GM12878 (cell line): Measurements from ENCODE around the gene SP2. TPM values are rescaled to one million over a fixed set of nuclear protein-coding genes. Genes with fewer than 3 reads are reported as not detected.
A peak's percentile ranks its signal among the peaks of the same experiment; 100 is the strongest.

Experiments used
- ASH2L ChIP-seq: fragments of 300-600, 200-600 bp; sonication (generic); IDR thresholded peaks from 2 replicates; pipeline ENCODE4 v1.6.1; 2017; ENCODE audit warnings: low read depth, mild to moderate bottlenecking, borderline replicate concordance
- BHLHE40 ChIP-seq, 2 experiments: fragments of 450-650 bp in 1 of 2; IDR thresholded peaks; 2 replicates each; pipeline ENCODE4 v1.6.1; 2011 to 2017; ENCODE audit warnings: low read depth in 2 of 2, borderline replicate concordance in 1 of 2, improper control_type of control experiment in 1 of 2, low read length in 1 of 2, mild to moderate bottlenecking in 1 of 2
- CEBPB ChIP-seq, 2 experiments: fragments of 150-350 bp in 1 of 2; IDR thresholded peaks; 2 replicates each; pipeline ENCODE4 v1.6.1; 2012 to 2014; ENCODE audit warnings: low read depth in 2 of 2, low read length in 2 of 2, borderline replicate concordance in 1 of 2, inconsistent platforms in 1 of 2
- CHD4 ChIP-seq: fragments of 200-600 bp; sonication (generic); IDR thresholded peaks from 2 replicates; pipeline ENCODE4 v1.6.1; 2016; ENCODE audit warnings: mild to moderate bottlenecking
- EP300 ChIP-seq, 2 experiments: fragments of 150-350 bp in 1 of 2; IDR thresholded peaks; 2 replicates each; pipeline ENCODE4 v1.6.1; 2011 to 2012; ENCODE audit warnings: low read depth in 2 of 2, low read length in 2 of 2, borderline replicate concordance in 1 of 2, improper control_type of control experiment in 1 of 2, inconsistent platforms in 1 of 2; ENCODE audit not compliant: control insufficient read depth in 1 of 2
- ESRRA ChIP-seq: IDR thresholded peaks from 2 replicates; pipeline ENCODE4 v1.6.1; 2012; ENCODE audit warnings: mild to moderate bottlenecking, low read length, improper control_type of control experiment
- IKZF1 ChIP-seq: fragments of 450-650 bp; conservative IDR thresholded peaks from 2 replicates; pipeline ENCODE4 v1.6.1; 2017; ENCODE audit warnings: antibody characterized with exemption, mild to moderate bottlenecking
- IKZF2 ChIP-seq, 2 experiments: fragments of 450-650 bp; IDR thresholded peaks; 2 replicates each; pipeline ENCODE4 v1.6.1; 2017; ENCODE audit warnings: mild to moderate bottlenecking in 2 of 2, moderate library complexity in 2 of 2
- MEF2A ChIP-seq: IDR thresholded peaks from 2 replicates; pipeline ENCODE4 v1.6.1; 2011; ENCODE audit warnings: low read depth, mild to moderate bottlenecking, low read length, moderate library complexity; ENCODE audit not compliant: insufficient read depth
- NFYA ChIP-seq: IDR thresholded peaks from 2 replicates; pipeline ENCODE4 v1.6.1; 2011; ENCODE audit warnings: low read depth, mild to moderate bottlenecking, low read length, improper control_type of control experiment, borderline replicate concordance
- POLR2AphosphoS2 ChIP-seq: IDR thresholded peaks from 2 replicates; pipeline ENCODE4 v1.6.1; 2011; ENCODE audit warnings: low read depth, mild to moderate bottlenecking, low read length, improper control_type of control experiment, moderate library complexity
- POLR2AphosphoS5 ChIP-seq: IDR thresholded peaks from 2 replicates; pipeline ENCODE4 v1.6.1; 2011; ENCODE audit warnings: mild to moderate bottlenecking, low read length, inconsistent platforms
- POU2F2 ChIP-seq: IDR thresholded peaks from 3 replicates; pipeline ENCODE4 v1.6.1; 2011; ENCODE audit warnings: low read depth, mild to moderate bottlenecking, low read length, borderline replicate concordance
- RELA ChIP-seq: fragments of 450-650 bp; IDR thresholded peaks from 2 replicates; pipeline ENCODE4 v1.8.0; 2014; ENCODE audit warnings: borderline replicate concordance; ENCODE audit not compliant: partially characterized antibody
- RUNX3 ChIP-seq: IDR thresholded peaks from 2 replicates; pipeline ENCODE4 v1.6.1; 2012; ENCODE audit warnings: low read length, inconsistent platforms
- SUZ12 ChIP-seq: fragments of 200-600 bp; sonication (generic); IDR thresholded peaks from one replicate; pipeline ENCODE4 v1.6.1; 2018; ENCODE audit warnings: antibody characterized with exemption, mild to moderate bottlenecking; ENCODE audit not compliant: unreplicated experiment
- TCF12 ChIP-seq: IDR thresholded peaks from 2 replicates; pipeline ENCODE4 v1.6.1; 2011; ENCODE audit warnings: low read depth, mild to moderate bottlenecking, low read length
- YY1 ChIP-seq: IDR thresholded peaks from 2 replicates; pipeline ENCODE4 v1.6.1; 2011; ENCODE audit warnings: low read depth, mild to moderate bottlenecking, low read length
- ZNF24 ChIP-seq: fragments of 450-650 bp; IDR thresholded peaks from 2 replicates; pipeline ENCODE4 v1.6.1; 2017; ENCODE audit warnings: antibody characterized with exemption, mild to moderate bottlenecking
- ZSCAN29 ChIP-seq: fragments of 450-650 bp; IDR thresholded peaks from 2 replicates; pipeline ENCODE4 v1.6.1; 2017; ENCODE audit warnings: mild to moderate bottlenecking, moderate library complexity
- polyA plus RNA-seq, 11 experiments: library from polyadenylated mRNA; depleted of rRNA in 4 of 11; unstranded in 6 of 11; stranded (reverse) in 5 of 11; fragments of >200 nt; fragmentation: Nextera tagmentation in 4 of 11; fragmentation: Illumina TruSeq in 1 of 11; extraction: Ambion mirVana in 4 of 11; extraction: Trizol in 1 of 11; gene quantifications; 1 replicate in 1 of 11; 2 replicates in 10 of 11; pipeline versions ENCODE4 v1.2.1 to v1.2.3, GENCODE V29; 2011 to 2016; ENCODE audit warnings: inconsistent platforms in 2 of 11, missing spikeins in 2 of 11, low read depth in 1 of 11
- total RNA-seq, 4 experiments: library from RNA; depleted of rRNA in 3 of 4; stranded (reverse); fragments of >200 nt in 3 of 4; fragmentation: Illumina TruSeq in 1 of 4; extraction: Trizol in 1 of 4; gene quantifications; 2 replicates each; pipeline versions ENCODE4 v1.2.1 to v1.2.3, GENCODE V29; 2013 to 2021
- TF ChIP-seq, protein P1 (sequence below): fragments of 450-650 bp; IDR thresholded peaks from 2 replicates; pipeline ENCODE4 v1.6.1; 2017; ENCODE audit warnings: low read depth, mild to moderate bottlenecking, moderate library complexity
- TF ChIP-seq, protein P2 (sequence below): IDR thresholded peaks from 2 replicates; pipeline ENCODE4 v1.6.1; 2012; ENCODE audit warnings: low read length, inconsistent platforms
- TF ChIP-seq, protein P3 (sequence below): fragments of 450-650 bp; IDR thresholded peaks from 2 replicates; pipeline ENCODE4 v1.6.1; 2018; ENCODE audit warnings: mild to moderate bottlenecking, low read depth, moderate library complexity; ENCODE audit not compliant: partially characterized antibody

SP2 gene
- total and polyA plus RNA-seq, 10 of the 15 experiments (the other 5 are each of a cell fraction or from before 2014, with no cell fraction given), result 1.2 to 19.1 (median 4.8) TPM

DNA sequence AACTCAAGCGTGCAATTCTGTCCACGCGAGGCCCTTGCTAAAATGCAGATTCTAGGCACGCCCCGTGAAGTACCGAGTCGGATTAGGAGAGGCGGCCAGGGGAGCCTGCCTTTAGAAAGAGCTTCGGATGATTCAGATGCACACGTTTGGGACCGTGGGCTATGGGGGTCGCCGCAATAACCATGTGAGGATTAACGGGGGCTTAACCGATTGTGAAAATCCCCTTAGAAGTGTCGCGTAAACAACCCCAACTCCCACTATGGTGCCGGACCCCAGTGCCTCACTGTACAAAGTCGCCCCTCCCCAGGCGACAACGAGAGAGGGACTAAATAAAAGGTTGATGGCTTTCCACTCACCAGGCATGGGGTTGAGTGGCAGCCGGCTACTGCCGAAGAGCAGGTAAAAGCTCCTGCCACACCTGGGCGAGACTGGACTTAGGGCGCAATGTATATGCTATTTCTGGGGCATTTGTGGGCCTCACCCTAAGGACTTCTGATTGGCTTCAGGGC lies 635 bp upstream of the SP2 start (continued):
- TF ChIP-seq, protein P1, sequence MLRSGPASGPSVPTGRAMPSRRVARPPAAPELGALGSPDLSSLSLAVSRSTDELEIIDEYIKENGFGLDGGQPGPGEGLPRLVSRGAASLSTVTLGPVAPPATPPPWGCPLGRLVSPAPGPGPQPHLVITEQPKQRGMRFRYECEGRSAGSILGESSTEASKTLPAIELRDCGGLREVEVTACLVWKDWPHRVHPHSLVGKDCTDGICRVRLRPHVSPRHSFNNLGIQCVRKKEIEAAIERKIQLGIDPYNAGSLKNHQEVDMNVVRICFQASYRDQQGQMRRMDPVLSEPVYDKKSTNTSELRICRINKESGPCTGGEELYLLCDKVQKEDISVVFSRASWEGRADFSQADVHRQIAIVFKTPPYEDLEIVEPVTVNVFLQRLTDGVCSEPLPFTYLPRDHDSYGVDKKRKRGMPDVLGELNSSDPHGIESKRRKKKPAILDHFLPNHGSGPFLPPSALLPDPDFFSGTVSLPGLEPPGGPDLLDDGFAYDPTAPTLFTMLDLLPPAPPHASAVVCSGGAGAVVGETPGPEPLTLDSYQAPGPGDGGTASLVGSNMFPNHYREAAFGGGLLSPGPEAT, result peak; percentile 56; the same call in 1 of the 2 replicates
- TF ChIP-seq POLR2AphosphoS2, result peak; percentile 91
- no peak for TF ChIP-seq ZNF24
- TF ChIP-seq, protein P2, sequence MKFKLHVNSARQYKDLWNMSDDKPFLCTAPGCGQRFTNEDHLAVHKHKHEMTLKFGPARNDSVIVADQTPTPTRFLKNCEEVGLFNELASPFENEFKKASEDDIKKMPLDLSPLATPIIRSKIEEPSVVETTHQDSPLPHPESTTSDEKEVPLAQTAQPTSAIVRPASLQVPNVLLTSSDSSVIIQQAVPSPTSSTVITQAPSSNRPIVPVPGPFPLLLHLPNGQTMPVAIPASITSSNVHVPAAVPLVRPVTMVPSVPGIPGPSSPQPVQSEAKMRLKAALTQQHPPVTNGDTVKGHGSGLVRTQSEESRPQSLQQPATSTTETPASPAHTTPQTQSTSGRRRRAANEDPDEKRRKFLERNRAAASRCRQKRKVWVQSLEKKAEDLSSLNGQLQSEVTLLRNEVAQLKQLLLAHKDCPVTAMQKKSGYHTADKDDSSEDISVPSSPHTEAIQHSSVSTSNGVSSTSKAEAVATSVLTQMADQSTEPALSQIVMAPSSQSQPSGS, result no peak
- no peak for TF ChIP-seq SUZ12
- peak; percentile 98 for TF ChIP-seq POLR2AphosphoS5
- TF ChIP-seq CHD4, result no peak
- TF ChIP-seq, protein P3, sequence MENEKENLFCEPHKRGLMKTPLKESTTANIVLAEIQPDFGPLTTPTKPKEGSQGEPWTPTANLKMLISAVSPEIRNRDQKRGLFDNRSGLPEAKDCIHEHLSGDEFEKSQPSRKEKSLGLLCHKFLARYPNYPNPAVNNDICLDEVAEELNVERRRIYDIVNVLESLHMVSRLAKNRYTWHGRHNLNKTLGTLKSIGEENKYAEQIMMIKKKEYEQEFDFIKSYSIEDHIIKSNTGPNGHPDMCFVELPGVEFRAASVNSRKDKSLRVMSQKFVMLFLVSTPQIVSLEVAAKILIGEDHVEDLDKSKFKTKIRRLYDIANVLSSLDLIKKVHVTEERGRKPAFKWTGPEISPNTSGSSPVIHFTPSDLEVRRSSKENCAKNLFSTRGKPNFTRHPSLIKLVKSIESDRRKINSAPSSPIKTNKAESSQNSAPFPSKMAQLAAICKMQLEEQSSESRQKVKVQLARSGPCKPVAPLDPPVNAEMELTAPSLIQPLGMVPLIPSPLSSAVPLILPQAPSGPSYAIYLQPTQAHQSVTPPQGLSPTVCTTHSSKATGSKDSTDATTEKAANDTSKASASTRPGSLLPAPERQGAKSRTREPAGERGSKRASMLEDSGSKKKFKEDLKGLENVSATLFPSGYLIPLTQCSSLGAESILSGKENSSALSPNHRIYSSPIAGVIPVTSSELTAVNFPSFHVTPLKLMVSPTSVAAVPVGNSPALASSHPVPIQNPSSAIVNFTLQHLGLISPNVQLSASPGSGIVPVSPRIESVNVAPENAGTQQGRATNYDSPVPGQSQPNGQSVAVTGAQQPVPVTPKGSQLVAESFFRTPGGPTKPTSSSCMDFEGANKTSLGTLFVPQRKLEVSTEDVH, result no peak
- no peak for TF ChIP-seq NFYA
- TF ChIP-seq MEF2A, result peak; percentile 83
- TF ChIP-seq IKZF2 (IDR thresholded peaks at IDR 0.05), result no peak
- TF ChIP-seq ASH2L, result no peak
- peak; percentile 47 for TF ChIP-seq RELA
- TF ChIP-seq YY1, result peak; percentile 49
- TF ChIP-seq RUNX3, result no peak
- no peak for TF ChIP-seq IKZF1
- peak; percentile 56; the same call in 1 of the 2 replicates for TF ChIP-seq ZSCAN29
- TF ChIP-seq ESRRA, result no peak; the same call in 1 of the 2 replicates
- 0 out of 4 replicates have a peak, but pooled peaks of 1 of the 2 experiments have one; percentile 9 for TF ChIP-seq BHLHE40 (IDR thresholded peaks at IDR 0.05; ENCODE audit: borderline replicate concordance in 1 of 2, low read depth in 2 of 2, low read length in 1 of 2)
- no peak for TF ChIP-seq EP300 (IDR thresholded peaks at IDR 0.05; ENCODE audit: borderline replicate concordance in 1 of 2, control insufficient read depth in 1 of 2, low read depth in 2 of 2, low read length in 2 of 2)
- TF ChIP-seq POU2F2, result peak; percentile 95
- TF ChIP-seq TCF12, result peak; percentile 49; the same call in 1 of the 2 replicates
- no peak for TF ChIP-seq CEBPB (IDR thresholded peaks at IDR 0.05; ENCODE audit: borderline replicate concordance in 1 of 2, low read depth in 2 of 2, low read length in 2 of 2)
